OCI-LY3 (cell line): ENCODE results near the gene ZBTB44.

Experiments
- H2AFZ ChIP-seq: fragments of 200-600, 300-600 bp; shearing (Covaris generic); 2 replicates; pipeline ENCODE4 v1.6.0; 2014; ENCODE audit warnings: antibody characterized with exemption, low read depth, low read length
- H3K27ac ChIP-seq: fragments of 200-600, 300-600 bp; sonication (generic); 2 replicates; pipeline ENCODE4 v1.5.1; 2014; ENCODE audit warnings: mild to moderate bottlenecking, low read length, moderate library complexity, mixed read lengths
- H3K27me3 ChIP-seq: fragments of 200-600, 300-600 bp; sonication (generic); 2 replicates; pipeline ENCODE4 v1.6.1; 2014; ENCODE audit warnings: low read depth, low read length, mixed read lengths
- H3K36me3 ChIP-seq: fragments of 200-600, 300-600 bp; sonication (generic); replicated peaks from 2 replicates; pipeline ENCODE3; 2014; ENCODE audit warnings: low read depth, low read length, mixed read lengths
- H3K4me1 ChIP-seq: fragments of 300-600, 200-600 bp; sonication (generic); 2 replicates; pipeline ENCODE4 v1.6.1; 2014; ENCODE audit warnings: low read length, mixed read lengths
- H3K4me2 ChIP-seq: fragments of 200-600, 300-600 bp; sonication (generic); 2 replicates; pipeline ENCODE4 v1.6.1; 2014; ENCODE audit warnings: low read length, mixed read lengths
- H3K4me3 ChIP-seq: fragments of 300-600, 200-600 bp; sonication (generic); 2 replicates; pipeline ENCODE4 v1.5.1; 2014; ENCODE audit warnings: antibody characterized with exemption, mild to moderate bottlenecking, low read length, moderate library complexity
- H3K79me2 ChIP-seq: fragments of 300-600, 200-600 bp; shearing (Covaris generic); 2 replicates; pipeline ENCODE4 v1.6.1; 2014; ENCODE audit warnings: mild to moderate bottlenecking, low read length, mixed read lengths
- H3K9ac ChIP-seq: fragments of 300-600, 200-600 bp; shearing (Covaris generic); 2 replicates; pipeline ENCODE4 v1.6.0; 2014; ENCODE audit warnings: mild to moderate bottlenecking, low read length, moderate library complexity
- H3K9me3 ChIP-seq: fragments of 200-600, 300-600 bp; shearing (Covaris generic); 2 replicates; pipeline ENCODE4 v1.6.1; 2014; ENCODE audit warnings: low read length, mixed read lengths; ENCODE audit not compliant: insufficient read depth
- H4K20me1 ChIP-seq: fragments of 200-600, 300-600 bp; sonication (generic); 2 replicates; pipeline ENCODE4 v1.6.1; 2016; ENCODE audit warnings: low read length, mixed read lengths; ENCODE audit not compliant: insufficient read depth
- EZH2phosphoT487 ChIP-seq: fragments of 200-600 bp; shearing (Covaris generic); IDR thresholded peaks from 2 replicates; pipeline ENCODE4 v1.6.1; 2018; ENCODE audit warnings: antibody characterized with exemption, mixed run types, low read depth
- TF ChIP-seq, protein P1 (sequence below): fragments of 200-600, 300-600 bp; sonication (generic); IDR thresholded peaks from 2 replicates; pipeline ENCODE4 v1.5.1; 2014; ENCODE audit warnings: antibody characterized with exemption, low read length, low read depth

ZBTB44 gene

DNA sequence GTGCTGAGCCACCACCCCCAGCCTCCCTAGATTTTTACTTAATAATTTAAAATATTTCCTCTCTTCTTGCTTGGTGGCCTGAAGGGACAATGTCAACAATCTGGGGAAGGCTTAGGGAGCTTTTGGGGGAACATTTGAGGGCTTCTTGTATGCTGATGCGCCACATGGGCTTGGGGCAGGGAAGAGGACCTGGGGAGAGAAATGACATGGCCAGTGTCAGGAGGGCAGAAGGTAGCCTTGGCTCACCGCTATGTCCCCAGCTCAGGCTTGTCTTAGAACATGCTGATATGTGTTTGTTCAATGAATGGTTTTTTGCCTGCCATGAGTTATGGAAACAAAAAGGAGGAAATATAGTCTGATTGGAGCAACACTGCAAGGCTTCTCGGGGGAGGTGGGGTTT is 103.6 kb downstream of the ZBTB44 start:
- Histone ChIP-seq H3K4me2 (no peak overlapping the region), H3K9me3 (no peaks in the 10 kb centered on the region), H3K9ac (no peak overlapping the region), H2AFZ (no peak overlapping the region), H4K20me1 (peaks cover 14% of the 10 kb centered on the region), H3K79me2 (no peaks in the 10 kb centered on the region), H3K4me1 (peaks cover 16% of the 10 kb centered on the region), H3K36me3 (peaks cover 23% of the 10 kb centered on the region), H3K27ac (no peak overlapping the region), H3K27me3 (no peaks in the 10 kb centered on the region), H3K4me3 (no peak overlapping the region)
- TF ChIP-seq EZH2phosphoT487 = no peak
- TF ChIP-seq, protein P1, sequence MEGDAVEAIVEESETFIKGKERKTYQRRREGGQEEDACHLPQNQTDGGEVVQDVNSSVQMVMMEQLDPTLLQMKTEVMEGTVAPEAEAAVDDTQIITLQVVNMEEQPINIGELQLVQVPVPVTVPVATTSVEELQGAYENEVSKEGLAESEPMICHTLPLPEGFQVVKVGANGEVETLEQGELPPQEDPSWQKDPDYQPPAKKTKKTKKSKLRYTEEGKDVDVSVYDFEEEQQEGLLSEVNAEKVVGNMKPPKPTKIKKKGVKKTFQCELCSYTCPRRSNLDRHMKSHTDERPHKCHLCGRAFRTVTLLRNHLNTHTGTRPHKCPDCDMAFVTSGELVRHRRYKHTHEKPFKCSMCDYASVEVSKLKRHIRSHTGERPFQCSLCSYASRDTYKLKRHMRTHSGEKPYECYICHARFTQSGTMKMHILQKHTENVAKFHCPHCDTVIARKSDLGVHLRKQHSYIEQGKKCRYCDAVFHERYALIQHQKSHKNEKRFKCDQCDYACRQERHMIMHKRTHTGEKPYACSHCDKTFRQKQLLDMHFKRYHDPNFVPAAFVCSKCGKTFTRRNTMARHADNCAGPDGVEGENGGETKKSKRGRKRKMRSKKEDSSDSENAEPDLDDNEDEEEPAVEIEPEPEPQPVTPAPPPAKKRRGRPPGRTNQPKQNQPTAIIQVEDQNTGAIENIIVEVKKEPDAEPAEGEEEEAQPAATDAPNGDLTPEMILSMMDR = no peak

DNA sequence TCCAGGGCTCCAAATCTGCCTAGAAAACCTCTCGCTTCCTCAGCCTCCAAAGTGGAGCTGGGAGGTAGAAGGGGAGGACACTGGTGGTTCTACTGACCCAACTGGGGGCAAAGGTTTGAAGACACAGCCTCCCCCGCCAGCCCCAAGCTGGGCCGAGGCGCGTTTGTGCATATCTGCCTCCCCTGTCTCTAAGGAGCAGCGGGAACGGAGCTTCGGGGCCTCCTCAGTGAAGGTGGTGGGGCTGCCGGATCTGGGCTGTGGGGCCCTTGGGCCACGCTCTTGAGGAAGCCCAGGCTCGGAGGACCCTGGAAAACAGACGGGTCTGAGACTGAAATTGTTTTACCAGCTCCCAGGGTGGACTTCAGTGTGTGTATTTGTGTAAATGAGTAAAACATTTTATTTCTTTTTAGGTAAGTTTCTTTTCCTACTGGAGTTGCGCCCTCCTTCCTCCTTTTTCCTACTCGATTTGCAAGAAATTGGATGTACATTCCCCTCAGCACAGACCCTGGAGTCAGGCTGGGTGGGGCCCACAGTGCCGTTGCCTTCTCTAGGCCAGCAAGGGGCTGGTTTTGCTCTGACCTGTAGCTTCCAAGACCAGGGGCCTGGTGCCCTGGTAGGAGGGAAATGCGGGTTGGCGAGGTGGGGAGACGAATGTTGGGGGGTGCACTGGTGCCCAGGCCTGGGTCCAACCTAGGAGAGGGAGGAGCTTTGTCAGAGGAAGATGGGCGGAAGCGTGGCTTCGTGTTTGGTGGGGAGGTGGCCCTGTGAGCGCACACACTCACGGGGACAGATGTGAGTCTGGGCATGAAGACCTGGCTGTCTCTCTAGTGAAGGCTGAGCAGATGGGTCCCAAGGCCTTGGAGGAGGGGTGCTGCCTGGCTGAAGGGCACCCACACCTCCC is 104.5 kb downstream of the ZBTB44 start:
- H4K20me1 ChIP-seq = peaks cover 14% of the 10 kb centered on the region
- no peaks in the 10 kb centered on the region for H3K79me2 ChIP-seq
- TF ChIP-seq, protein P1 = no peak
- no peak for TF ChIP-seq EZH2phosphoT487
- H3K4me2 ChIP-seq = no peak overlapping the region
- H3K9me3 ChIP-seq = no peaks in the 10 kb centered on the region
- H3K4me1 ChIP-seq = peaks cover 26% of the 10 kb centered on the region
- H2AFZ ChIP-seq = no peak overlapping the region
- H3K27ac ChIP-seq = no peak overlapping the region
- peaks cover 25% of the 10 kb centered on the region for H3K36me3 ChIP-seq
- H3K27me3 ChIP-seq = no peaks in the 10 kb centered on the region
- H3K9ac ChIP-seq = no peak overlapping the region
- H3K4me3 ChIP-seq = no peak overlapping the region

DNA sequence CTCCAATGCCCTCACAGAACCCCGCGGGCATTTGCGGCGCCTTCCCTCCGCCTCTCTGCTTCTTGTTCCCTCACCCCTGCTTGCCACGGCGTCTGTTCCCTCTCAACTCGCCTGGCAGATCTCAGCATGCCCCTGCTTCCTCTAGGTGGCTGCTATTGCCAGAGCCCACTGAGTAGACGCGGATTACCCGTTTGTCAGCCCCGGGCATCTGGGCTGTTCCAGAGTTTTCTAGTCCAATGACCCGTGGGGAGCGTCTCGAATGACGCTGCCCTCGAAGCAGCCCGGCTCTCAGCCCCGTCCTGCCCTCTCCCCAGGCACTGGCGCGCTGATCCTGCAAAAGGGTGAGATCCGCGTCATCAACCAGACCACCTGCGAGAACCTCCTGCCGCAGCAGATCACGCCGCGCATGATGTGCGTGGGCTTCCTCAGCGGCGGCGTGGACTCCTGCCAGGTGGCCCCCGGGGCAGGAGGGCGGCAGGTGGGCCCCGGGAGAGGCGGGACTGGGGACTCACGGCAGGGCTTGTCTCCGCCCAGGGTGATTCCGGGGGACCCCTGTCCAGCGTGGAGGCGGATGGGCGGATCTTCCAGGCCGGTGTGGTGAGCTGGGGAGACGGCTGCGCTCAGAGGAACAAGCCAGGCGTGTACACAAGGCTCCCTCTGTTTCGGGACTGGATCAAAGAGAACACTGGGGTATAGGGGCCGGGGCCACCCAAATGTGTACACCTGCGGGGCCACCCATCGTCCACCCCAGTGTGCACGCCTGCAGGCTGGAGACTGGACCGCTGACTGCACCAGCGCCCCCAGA is 105.4 kb downstream of the ZBTB44 start:
- Histone ChIP-seq H3K4me3 (no peak overlapping the region), H3K4me2 (no peak overlapping the region), H3K9me3 (no peaks in the 10 kb centered on the region), H3K4me1 (peaks cover 32% of the 10 kb centered on the region), H3K36me3 (peaks cover 27% of the 10 kb centered on the region), H3K27me3 (no peaks in the 10 kb centered on the region), H3K79me2 (no peaks in the 10 kb centered on the region), H4K20me1 (peaks cover 14% of the 10 kb centered on the region), H2AFZ (no peak overlapping the region), H3K27ac (no peak overlapping the region), H3K9ac (no peak overlapping the region)
- TF ChIP-seq, protein P1 = no peak
